ENCODE data around the gene CREG2. TPM values are rescaled to one million over a fixed set of nuclear protein-coding genes. Genes with fewer than 3 reads are reported as not detected.

CREG2 gene
- total and polyA plus RNA-seq, 8 donors: 0.05 to 0.37 TPM; not detected in 6

DNA sequence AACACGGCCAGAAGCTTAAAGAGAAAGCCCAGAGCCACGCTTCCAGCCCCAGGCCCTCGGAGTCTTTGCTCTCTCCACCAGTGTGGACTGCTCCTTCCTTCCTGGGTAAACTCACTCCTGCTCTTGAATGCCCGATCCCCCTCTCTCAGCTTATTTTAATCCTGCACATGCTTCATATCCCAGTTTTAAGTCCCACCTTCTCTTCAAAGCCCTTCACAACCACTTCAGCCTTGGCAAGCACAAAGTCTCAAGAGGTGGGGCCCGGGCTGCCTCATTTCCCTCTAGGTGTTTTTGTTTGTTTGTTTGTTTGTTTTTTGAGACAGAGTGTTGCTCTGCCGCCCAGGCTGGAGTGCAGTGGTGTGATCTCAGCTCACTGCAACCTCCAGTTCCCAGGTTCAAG lies 21.6 kb upstream of the CREG2 start:
- WGBS, 5 donors: 64 to 80% (median 67%) methylated on average over 6 of the region's 6 CpGs
- Histone ChIP-seq H3K27me3 (no peaks in the 10 kb centered on the region), H3K4me1 (no peaks in the 10 kb centered on the region), H3K36me3 (no peaks in the 10 kb centered on the region), H3K27ac (no peak overlapping the region), H3K9me3 (no peaks in the 10 kb centered on the region), H3K4me3 (no peak overlapping the region)
- no peak for DNase-seq
- TF ChIP-seq POLR2A (IDR thresholded peaks at IDR 0.05) (no peak), EP300 (IDR thresholded peaks at IDR 0.05) (no peak), POLR2AphosphoS5 (IDR thresholded peaks at IDR 0.05) (no peak), CTCF (IDR thresholded peaks at IDR 0.05) (no peak)
- intact Hi-C loops (cut with DNase I; ENCODE audit: low total_unique reads): no loop called here

- Histone ChIP-seq H3K4me3 (no peak overlapping the region), H3K4me1 (no peaks in the 10 kb centered on the region), H3K27ac (no peak overlapping the region), H3K27me3 (peaks cover 0 to 6% (median 0%) of the 10 kb centered on the region in 3 donors), H3K9me3 (no peaks in the 10 kb centered on the region), H3K36me3 (no peaks in the 10 kb centered on the region)
- DNase-seq: no peak
- 71 to 82% (median 79%) methylated on average over 7 of the region's 7 CpGs for WGBS, 5 donors
- TF ChIP-seq POLR2AphosphoS5 (IDR thresholded peaks at IDR 0.05) (no peak), EP300 (IDR thresholded peaks at IDR 0.05) (no peak), POLR2A (IDR thresholded peaks at IDR 0.05) (no peak), CTCF (IDR thresholded peaks at IDR 0.05) (no peak)
- intact Hi-C loops (cut with DNase I; ENCODE audit: low total_unique reads): no loop called here
Observed at GRCh38 chr2:101405351-101405899, 18.1 kb upstream of the CREG2 start.

DNA sequence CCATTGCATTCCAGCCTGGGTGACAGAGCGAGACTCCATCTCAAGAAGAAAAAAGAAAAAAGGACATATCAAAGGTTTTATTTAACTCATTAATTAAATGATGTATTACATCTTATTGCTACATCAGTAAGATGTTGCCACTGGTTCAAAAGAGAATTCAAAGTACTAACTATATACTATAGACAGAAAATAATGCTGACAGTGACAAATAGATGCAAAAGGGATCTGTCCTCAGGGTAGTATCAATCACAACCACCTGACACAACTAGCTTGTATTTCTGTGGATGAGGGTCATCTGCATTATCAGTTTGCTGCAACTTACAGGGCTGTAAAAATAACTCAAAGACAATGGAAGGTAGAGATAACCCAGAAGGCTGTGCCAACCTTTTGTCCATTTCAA lies 16.4 kb upstream of the CREG2 start:
- Histone ChIP-seq H3K4me1 (peaks cover 0 to 5% (median 0%) of the 10 kb centered on the region in 4 donors), H3K4me3 (no peak overlapping the region), H3K27ac (no peak overlapping the region), H3K27me3 (peaks cover 0 to 11% (median 0%) of the 10 kb centered on the region in 3 donors), H3K9me3 (no peaks in the 10 kb centered on the region), H3K36me3 (no peaks in the 10 kb centered on the region)
- DNase-seq: no peak
- no peak for TF ChIP-seq CTCF (IDR thresholded peaks at IDR 0.05)
- no peak for TF ChIP-seq POLR2AphosphoS5 (IDR thresholded peaks at IDR 0.05)
- no peak for TF ChIP-seq EP300 (IDR thresholded peaks at IDR 0.05)
- TF ChIP-seq POLR2A (IDR thresholded peaks at IDR 0.05): no peak
- 89 to 95% (median 92%) methylated on average over 1 of the region's 1 CpG for WGBS, 5 donors
- intact Hi-C loops (cut with DNase I; ENCODE audit: low total_unique reads): no loop called here

DNA sequence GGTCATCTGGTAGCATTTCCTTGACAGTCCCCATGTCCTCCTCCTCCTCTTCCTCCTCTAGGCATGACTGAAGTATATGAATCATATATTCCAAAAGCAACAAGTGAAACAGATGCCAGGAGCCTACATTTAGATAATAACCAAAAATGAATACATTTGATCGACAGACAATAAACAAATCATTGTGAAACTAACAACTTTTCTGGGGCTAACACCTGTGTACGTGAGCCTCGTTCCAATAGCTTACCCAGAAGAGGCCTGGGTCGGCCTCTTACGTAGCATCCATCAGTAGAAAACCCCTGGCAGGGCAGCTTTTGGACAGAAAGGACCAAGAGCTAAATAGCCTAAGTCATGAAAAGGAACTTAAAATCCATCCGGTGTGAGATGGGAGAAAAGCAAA lies 15.3 kb upstream of the CREG2 start:
- no peaks in the 10 kb centered on the region for H3K36me3 ChIP-seq
- TF ChIP-seq EP300 (IDR thresholded peaks at IDR 0.05) (no peak), POLR2A (IDR thresholded peaks at IDR 0.05) (no peak), POLR2AphosphoS5 (IDR thresholded peaks at IDR 0.05) (no peak), CTCF (IDR thresholded peaks at IDR 0.05) (no peak)
- no peak for DNase-seq
- no peak overlapping the region for H3K27ac ChIP-seq
- peaks cover 0 to 5% (median 0%) of the 10 kb centered on the region in 4 donors for H3K4me1 ChIP-seq
- 71 to 92% (median 88%) methylated on average over 6 of the region's 6 CpGs for WGBS, 5 donors
- intact Hi-C loops (cut with DNase I; ENCODE audit: low total_unique reads): no loop called here
- peaks cover 0 to 11% (median 0%) of the 10 kb centered on the region in 3 donors for H3K27me3 ChIP-seq
- no peak overlapping the region for H3K4me3 ChIP-seq
- H3K9me3 ChIP-seq: no peaks in the 10 kb centered on the region
